HG03342 (cell line): Measurements from ENCODE around the gene RAPGEF4.
A peak's percentile ranks its signal among the peaks of the same experiment; 100 is the strongest.

Experiments used
- ATAC-seq: cut with Tn5 transposase; IDR thresholded peaks from one replicate; pipeline ENCODE4 v1.9.1; 2021; ENCODE audit warnings: mild to moderate bottlenecking, moderate library complexity; ENCODE audit not compliant: unreplicated experiment

RAPGEF4 gene

GRCh38 chr2:172735582-172736423 lies at the start of gene RAPGEF4:
RAPGEF4 (plus strand) TSS chr2:172735845; CDS start chr2:172735984, 139 bp downstream.
- no peak for ATAC-seq

- ATAC-seq = no peak
Measured at GRCh38 chr2:172693037-172693436, 42.6 kb upstream of the RAPGEF4 start.

- no peak for ATAC-seq
Measured at GRCh38 chr2:172693529-172694455, 41.9 kb upstream of the RAPGEF4 start.

DNA sequence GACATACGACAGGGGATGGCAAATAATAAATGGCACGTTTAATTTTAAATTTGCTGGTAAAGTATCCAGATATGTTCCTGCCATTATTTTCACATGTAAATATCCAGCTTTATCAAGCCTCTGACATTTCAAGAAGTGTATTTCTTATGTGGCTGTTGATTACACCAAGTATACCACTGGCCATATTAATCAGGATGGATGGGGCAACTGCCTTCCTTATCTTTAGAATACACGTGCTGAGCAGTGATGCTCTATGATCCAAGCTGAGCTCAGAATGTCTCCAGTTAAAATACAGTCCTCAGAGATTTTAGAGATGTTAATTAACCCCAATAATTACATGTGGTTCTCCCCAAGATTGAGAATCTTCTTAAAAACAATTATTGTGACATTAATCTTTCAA lies 38.3 kb upstream of the RAPGEF4 start:
- no peak for ATAC-seq

DNA sequence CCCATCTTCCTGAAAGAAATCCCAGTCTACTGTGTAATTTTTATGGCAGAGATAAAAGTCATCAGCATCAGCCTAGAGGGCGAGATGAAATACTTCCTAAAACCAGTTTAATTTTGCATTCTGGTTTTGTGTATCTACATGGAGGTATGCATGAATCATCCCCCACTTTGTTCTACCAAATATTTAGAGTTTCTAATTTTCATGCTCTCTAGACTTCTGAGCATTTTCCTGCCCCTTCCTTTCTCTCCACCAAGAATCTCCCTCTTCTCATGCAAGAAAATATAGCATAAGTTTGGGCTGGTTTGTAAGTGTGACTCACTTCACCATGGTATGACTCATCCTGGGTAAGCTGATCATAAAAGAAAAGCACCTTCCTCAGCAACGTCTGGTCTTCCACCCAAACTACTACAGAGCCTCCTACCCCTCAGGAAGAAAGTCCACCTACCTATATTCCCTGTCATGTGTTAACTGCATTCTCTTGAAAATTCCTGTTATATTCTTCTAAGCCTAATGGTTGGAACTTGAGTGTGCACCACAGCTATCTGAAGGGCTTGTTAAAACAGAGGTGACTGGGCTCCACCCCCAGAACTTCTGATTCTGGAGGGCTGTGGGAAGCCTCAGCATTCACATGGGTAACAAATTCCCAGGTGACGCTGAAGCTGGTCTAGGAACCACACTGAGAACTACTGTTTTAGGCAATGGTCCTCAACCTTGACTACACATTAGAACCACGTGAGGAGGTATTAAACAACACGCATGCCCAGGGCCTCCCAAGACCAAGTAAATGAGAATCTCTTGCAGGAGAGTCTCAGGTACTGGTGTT lies 37.4 kb upstream of the RAPGEF4 start:
- peak; percentile 90 for ATAC-seq

GRCh38 chr2:172701250-172701649 lies 34.4 kb upstream of the RAPGEF4 start:
- no peak for ATAC-seq

GRCh38 chr2:172702451-172702850 lies 33.2 kb upstream of the RAPGEF4 start:
- ATAC-seq = no peak

DNA sequence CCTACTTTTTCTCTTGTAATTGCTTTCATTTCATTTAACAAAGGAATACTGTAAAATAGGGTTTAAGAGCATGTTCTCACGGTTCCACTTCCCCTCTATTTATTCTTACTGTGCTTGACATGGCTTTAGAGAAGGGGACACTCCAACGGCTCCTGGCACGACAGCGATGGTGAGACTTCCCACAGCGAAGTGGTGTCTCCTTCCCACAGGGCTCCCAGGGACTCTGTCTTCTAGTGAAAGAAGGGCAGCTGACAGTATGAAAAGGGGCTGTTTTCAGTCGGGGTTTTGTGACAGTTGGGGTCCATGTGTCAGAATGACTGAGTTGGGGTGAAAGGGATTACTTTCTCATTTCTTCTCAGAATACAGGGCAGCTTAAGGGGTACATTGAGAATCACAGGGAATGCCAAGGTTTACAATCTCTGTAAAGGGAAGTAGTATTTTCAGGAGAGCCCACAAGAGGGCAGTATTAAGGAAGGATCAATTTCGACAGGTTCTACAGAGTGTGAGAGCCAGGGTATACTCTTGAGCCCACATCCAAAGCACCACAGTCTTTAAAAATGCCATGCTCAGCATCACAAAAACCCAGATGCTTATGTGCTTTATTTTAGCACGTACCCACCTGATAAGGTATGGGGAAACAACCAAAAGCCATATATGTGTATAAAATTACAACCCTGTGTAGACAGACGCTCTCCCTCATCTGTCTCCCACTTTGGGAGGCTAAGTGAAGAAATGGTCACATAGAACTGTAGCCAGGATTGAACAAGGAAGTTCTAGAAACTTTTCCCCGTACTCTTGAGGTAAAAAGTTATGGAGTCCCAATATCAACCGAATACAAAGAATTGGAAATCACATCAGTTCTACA lies 31.3 kb upstream of the RAPGEF4 start:
- no peak for ATAC-seq

DNA sequence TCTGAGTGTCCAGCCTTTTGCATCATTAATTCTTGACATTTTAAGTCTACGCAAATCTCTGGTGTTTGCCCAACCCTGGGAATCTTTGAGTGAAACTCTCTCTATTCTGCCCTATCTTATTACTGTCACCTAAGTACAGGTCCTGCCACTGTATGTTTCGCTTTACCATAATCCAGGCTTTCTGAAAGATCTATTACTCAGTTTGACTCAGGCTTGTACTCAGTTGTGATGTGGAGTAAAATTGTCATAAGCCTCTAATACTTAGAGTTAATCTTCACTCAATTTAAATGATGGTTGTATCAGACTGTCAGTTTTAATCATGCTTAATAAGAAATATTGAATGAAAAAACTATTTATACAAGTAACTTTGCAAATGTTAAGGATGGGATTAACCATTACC lies 30.3 kb upstream of the RAPGEF4 start:
- no peak for ATAC-seq

GRCh38 chr2:172708247-172708646 lies 27.4 kb upstream of the RAPGEF4 start:
- ATAC-seq = no peak

DNA sequence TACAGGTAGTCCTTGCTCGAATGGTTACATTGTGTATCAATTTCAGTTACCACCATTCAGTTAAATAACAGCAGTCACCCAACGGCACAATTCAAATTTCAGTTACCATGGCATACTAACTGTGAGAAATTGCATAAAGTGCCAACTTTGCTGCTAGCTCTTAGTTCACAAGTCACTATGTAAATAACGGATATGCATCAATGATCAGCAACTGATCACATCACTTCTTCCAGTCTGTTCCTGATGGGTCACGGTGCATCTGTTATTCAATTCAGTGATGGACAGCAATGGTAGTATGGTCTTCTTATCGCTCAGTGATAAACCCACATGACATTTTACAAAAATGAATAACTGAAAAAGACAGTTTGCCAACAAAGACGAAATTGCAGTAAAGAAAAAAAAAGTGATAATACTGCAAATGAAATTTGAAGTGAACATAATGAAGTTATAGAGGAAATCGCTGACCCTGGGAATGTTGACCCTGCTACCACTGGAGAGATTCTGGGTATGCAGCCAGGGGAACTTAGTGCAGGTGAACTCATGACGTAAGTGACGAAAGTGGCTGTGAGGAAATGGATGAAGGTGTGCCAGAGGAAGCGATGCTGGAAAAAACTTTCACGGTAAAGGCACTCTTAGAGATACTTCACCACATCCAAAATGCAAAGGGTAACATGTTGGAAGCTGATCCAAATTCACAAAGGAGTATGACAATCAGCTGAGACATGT lies 25.9 kb upstream of the RAPGEF4 start:
- ATAC-seq = no peak

DNA sequence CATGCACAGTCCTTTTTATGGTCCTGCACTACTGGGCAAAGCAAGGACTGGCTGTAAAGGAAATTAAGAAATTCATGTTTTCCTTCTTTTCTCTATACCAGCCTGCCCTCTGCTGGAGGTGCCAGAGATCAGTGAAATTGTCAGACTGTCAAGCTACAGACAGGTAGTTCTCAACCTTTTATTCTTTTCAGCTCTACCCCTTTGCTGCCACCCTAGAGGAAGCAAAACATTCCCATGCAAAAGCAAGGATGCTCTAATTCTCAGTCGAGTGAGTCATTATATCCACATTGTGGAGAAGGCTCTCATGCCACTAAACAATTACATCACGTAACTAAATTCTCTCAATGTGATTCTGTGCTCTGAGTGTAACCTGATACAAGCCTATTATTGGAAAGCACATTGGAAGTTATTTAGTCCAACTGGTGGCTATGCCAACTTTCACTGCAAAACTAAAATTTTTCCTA lies 25.0 kb upstream of the RAPGEF4 start:
- ATAC-seq = no peak

DNA sequence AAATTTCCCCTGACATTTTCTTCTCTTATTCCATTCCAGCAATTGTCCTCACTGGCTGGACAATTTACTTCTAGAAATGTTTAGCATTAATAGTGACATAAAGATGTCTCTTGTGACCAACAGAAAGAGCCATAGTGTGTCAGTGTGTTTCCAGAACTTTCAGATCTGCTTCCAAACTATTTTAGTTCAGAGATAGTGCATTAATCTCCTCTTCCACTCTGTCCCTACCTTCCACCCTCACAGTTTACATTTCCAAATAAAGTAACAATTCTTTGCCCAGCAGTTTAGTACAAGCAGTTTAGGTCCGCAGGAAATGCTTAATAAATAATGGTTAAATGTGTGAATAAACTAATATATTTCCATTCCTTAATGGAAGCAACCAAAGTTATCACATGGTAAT lies 24.5 kb upstream of the RAPGEF4 start:
- ATAC-seq = no peak

DNA sequence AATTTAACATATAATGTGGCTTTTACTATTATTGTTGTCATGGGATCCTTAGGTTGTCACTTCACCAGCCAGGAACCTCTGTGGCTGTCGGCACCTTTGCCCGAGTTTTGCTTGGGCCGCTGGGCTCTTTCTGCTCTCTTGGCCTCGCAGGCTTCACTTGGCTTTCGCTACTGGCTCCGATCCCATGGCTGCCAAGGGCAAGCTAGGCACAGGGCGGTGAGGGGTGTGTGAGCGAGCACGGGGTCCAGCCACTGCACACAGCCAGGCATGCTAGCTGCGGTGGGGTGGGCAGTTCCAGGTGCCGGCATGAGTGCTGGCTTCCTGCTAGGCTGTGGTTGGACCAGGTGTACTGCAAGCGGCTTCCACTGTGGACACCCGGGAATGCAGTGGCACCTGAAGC lies 23.4 kb upstream of the RAPGEF4 start:
- no peak for ATAC-seq

GRCh38 chr2:172713365-172713875 lies 22.2 kb upstream of the RAPGEF4 start:
- ATAC-seq = no peak

DNA sequence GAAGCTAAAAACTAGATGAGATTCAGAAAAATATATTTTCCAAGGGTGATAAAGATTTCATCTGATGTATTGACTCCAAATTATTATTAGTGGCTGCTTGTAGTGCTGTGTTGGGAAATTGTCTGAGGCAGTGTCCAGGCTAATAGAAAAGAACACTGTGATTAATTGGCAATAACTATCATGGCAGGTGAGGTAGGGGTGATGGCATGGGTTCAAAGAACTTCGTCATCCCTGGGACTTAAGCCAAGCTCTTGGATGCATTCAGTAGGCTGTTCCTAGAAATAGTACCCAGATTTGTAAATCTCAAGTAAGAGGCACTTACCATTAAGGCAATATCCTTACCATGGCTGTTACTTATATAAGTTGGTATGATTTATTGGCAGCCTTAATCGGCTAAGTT lies 13.2 kb upstream of the RAPGEF4 start:
- ATAC-seq = no peak

DNA sequence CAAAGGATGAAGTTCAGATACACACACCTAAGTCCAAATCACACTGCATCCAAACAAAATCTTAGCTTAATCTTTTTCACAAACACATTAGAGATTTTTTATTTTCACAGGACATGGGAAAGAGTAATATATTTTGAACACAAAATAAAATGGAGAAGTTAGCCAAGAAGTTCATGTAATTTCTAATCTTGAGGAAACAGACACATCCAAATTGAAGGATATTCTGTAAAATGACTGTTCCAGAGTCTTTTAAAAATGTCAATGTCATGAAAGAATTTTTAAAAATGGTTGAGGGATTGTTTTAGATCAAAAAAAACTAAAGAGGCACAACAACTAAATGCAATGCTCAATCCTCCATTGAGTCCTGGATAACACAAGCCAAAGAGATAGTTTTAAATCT lies 12.4 kb upstream of the RAPGEF4 start:
- no peak for ATAC-seq

DNA sequence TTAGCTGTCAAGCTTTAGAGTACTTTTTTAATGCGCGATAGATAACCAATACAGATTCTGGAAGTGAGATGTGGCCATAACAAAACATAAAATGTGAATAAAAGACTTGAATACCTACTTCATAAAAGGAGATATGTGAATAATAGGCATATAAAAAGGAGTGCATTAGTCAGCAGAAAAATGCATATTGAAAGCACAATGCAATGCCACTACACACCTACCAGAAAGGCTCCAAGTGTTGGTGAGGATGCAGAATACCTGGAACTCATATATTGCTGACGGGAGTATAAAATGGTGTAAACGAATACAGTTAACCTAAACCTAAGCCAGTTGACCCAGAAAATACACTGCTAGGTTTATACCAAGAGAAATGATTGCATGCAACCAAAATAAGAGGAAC lies 10.9 kb upstream of the RAPGEF4 start:
- no peak for ATAC-seq

- ATAC-seq = no peak
Measured at GRCh38 chr2:172725284-172725683, 10.4 kb upstream of the RAPGEF4 start.
